Measurements from ENCODE around the gene ACTL8. TPM values are rescaled to one million over a fixed set of nuclear protein-coding genes. Genes with fewer than 3 reads are reported as not detected.
A peak's percentile ranks its signal among the peaks of the same experiment; 100 is the strongest.

The ACTL8 gene
- total RNA-seq, 1 donor from 2014 or later: not detected

DNA sequence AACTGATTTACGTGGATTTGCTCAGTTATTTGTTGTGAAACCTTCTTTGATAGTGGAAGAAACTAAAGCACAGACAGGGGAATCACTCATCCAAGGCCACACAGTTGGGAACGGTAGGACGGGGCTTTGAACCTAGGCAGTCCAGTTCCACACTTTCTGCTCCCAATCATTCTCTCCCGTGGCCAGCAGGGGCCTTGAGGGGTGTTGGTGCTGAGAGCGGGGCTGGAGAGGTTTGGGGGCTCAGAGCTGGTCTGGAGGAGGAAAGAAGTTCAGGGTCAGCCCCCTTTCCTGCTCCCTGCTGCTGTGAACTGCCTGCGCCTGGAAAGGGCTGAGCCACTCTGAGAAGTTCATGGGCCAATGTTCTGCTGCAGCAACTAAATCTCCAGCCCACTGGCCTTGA is 31.4 kb upstream of the ACTL8 start:
- no peak overlapping the region for H3K27ac Mint-ChIP-seq
- no peaks in the 10 kb centered on the region for H3K4me1 Mint-ChIP-seq (ENCODE audit: low read depth)
- H3K9me3 Mint-ChIP-seq (ENCODE audit: low read depth): no peaks in the 10 kb centered on the region
- no peak for DNase-seq (ENCODE audit: low spot score, unreplicated experiment)
- no peak overlapping the region for H3K4me3 Mint-ChIP-seq (ENCODE audit: low read depth)
- H3K27me3 Mint-ChIP-seq: peaks cover 27% of the 10 kb centered on the region
- TF ChIP-seq, protein P1, sequence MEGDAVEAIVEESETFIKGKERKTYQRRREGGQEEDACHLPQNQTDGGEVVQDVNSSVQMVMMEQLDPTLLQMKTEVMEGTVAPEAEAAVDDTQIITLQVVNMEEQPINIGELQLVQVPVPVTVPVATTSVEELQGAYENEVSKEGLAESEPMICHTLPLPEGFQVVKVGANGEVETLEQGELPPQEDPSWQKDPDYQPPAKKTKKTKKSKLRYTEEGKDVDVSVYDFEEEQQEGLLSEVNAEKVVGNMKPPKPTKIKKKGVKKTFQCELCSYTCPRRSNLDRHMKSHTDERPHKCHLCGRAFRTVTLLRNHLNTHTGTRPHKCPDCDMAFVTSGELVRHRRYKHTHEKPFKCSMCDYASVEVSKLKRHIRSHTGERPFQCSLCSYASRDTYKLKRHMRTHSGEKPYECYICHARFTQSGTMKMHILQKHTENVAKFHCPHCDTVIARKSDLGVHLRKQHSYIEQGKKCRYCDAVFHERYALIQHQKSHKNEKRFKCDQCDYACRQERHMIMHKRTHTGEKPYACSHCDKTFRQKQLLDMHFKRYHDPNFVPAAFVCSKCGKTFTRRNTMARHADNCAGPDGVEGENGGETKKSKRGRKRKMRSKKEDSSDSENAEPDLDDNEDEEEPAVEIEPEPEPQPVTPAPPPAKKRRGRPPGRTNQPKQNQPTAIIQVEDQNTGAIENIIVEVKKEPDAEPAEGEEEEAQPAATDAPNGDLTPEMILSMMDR (IDR thresholded peaks at IDR 0.05; ENCODE audit: unreplicated experiment): peak; percentile 13
- H3K36me3 Mint-ChIP-seq (ENCODE audit: insufficient read depth): no peaks in the 10 kb centered on the region

DNA sequence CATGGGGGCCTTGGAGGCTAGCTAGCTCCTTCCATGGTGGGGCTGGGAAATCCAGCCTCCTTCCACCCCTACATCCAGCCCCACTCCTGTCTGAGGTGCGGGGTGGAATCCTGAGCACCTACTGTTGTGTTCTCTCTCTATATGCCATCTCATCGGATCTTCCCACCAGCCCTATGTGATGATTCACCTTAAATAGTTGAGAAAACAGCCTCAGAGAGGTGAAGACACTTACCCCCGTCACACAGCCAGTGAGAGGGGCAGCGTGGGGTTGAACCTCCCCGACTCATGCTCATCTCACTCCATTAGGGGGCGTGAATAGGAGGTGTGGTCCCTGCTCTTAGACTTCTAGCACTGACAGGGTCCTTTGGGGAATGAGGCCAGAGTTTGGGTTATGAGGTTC is 31.0 kb upstream of the ACTL8 start:
- Mint-ChIP-seq H3K36me3 (ENCODE audit: insufficient read depth) (no peaks in the 10 kb centered on the region), H3K9me3 (ENCODE audit: low read depth) (no peaks in the 10 kb centered on the region), H3K4me3 (ENCODE audit: low read depth) (no peak overlapping the region), H3K4me1 (ENCODE audit: low read depth) (no peaks in the 10 kb centered on the region), H3K27me3 (peaks cover 29% of the 10 kb centered on the region), H3K27ac (no peak overlapping the region)
- no peak for DNase-seq (ENCODE audit: low spot score, unreplicated experiment)
- TF ChIP-seq, protein P1 (IDR thresholded peaks at IDR 0.05; ENCODE audit: unreplicated experiment): no peak

DNA sequence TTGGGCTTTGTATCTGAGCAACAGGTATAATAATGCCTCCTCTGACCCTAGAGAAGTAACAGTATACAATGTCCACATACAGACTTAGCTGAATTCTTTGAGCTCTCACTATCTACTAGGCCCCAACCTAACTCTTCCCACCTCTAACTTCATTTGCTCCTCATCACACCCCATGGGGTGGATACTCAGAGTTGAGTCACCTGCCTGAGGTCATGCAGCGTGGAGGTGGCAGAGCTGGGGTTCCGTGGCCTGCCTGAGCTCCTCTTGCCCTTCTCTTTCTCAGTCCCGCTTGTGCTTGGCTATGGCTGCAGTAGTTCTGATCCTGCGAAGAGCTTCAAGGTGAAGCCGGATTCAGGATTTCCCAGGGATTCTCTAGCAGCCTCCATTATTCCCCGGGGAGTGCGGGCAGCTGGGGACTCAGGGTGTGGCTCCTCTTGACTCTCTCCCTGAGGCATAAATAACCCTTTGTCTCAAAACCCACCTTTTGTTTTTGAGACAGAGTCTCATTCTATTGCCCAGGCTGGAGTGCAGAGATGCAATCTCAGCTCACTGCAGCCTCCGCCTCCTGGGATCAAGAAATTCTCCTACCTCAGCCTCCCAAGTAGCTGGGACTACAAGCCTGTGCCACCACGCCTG is 29.9 kb upstream of the ACTL8 start:
- peaks cover 29% of the 10 kb centered on the region for H3K27me3 Mint-ChIP-seq
- H3K4me3 Mint-ChIP-seq (ENCODE audit: low read depth): no peak overlapping the region
- peaks cover 2% of the 10 kb centered on the region for H3K4me1 Mint-ChIP-seq (ENCODE audit: low read depth)
- DNase-seq (ENCODE audit: low spot score, unreplicated experiment): no peak
- no peaks in the 10 kb centered on the region for H3K9me3 Mint-ChIP-seq (ENCODE audit: low read depth)
- H3K36me3 Mint-ChIP-seq (ENCODE audit: insufficient read depth): no peaks in the 10 kb centered on the region
- TF ChIP-seq, protein P1 (IDR thresholded peaks at IDR 0.05; ENCODE audit: unreplicated experiment): no peak
- H3K27ac Mint-ChIP-seq: peak overlapping the region; percentile 29

DNA sequence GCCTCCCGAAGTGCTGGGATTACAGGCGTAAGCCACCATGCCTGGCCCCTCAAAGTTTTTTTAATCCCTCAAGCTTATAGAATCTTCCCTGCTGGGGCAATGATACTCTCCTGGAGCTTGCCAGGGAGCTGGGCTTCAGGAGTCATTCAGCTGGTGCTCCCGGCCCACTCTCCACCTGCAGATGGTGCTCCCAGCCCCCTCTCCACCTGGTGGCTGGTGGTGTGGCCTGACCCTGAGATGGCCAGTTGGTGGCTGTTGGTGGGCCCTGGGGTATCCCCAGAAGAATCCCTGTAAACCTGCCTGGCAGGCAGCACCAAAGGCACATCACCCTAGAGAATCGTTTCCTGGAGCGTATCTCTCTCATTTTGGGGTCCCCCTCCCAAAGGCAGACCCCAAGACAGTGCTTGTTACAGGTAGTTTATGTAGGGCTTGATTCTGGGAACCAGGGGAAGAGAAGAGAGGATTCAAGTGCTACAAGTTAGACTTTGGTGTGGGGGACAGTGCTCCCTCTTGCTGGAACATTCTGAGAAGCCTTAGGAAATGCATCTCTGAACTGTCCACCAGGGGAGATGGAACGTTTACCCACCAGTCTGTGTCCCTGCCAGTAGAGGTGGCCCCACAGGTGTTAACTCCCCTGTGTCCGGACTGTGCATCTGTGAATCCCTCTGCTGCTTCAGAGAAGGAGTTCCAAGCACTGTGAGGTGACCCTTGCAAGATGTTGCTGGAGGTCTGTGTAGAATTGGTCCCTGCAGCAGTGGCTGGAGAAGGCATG is 29.1 kb upstream of the ACTL8 start:
- H3K36me3 Mint-ChIP-seq (ENCODE audit: insufficient read depth): no peaks in the 10 kb centered on the region
- peaks cover 2% of the 10 kb centered on the region for H3K4me1 Mint-ChIP-seq (ENCODE audit: low read depth)
- H3K27me3 Mint-ChIP-seq: peaks cover 33% of the 10 kb centered on the region
- no peaks in the 10 kb centered on the region for H3K9me3 Mint-ChIP-seq (ENCODE audit: low read depth)
- TF ChIP-seq, protein P1 (IDR thresholded peaks at IDR 0.05; ENCODE audit: unreplicated experiment): no peak
- DNase-seq (ENCODE audit: low spot score, unreplicated experiment): no peak
- no peak overlapping the region for H3K27ac Mint-ChIP-seq
- H3K4me3 Mint-ChIP-seq (ENCODE audit: low read depth): no peak overlapping the region

- TF ChIP-seq, protein P1 (IDR thresholded peaks at IDR 0.05; ENCODE audit: unreplicated experiment): no peak
- Mint-ChIP-seq H3K36me3 (ENCODE audit: insufficient read depth) (no peaks in the 10 kb centered on the region), H3K27me3 (peaks cover 23% of the 10 kb centered on the region)
Observed at GRCh38 chr1:17728123-17728712, 26.9 kb upstream of the ACTL8 start.

More at GRCh38 chr1:17728123-17728712, 26.9 kb upstream of the ACTL8 start:
- Mint-ChIP-seq H3K9me3 (ENCODE audit: low read depth) (no peaks in the 10 kb centered on the region), H3K27ac (no peak overlapping the region), H3K4me1 (ENCODE audit: low read depth) (peaks cover 2% of the 10 kb centered on the region), H3K4me3 (ENCODE audit: low read depth) (no peak overlapping the region)
- no peak for DNase-seq (ENCODE audit: low spot score, unreplicated experiment)

Data from progenitor cell of endocrine pancreas (in vitro differentiated cells).